Lower lobe of right lung (tissue), 2 donors: ENCODE results near the gene RPS27. TPM values are rescaled to one million over a fixed set of nuclear protein-coding genes. Genes with fewer than 3 reads are reported as not detected.

Source experiments
- ATAC-seq, 2 donors: fragments of 200-7000 bp; cut with Tn5 transposase; one replicate each; pipeline ENCODE4 v1.9.1; 2020 to 2022; ENCODE audit warnings: mild to moderate bottlenecking in 2 of 2, moderate library complexity in 2 of 2
- DNase-seq: peaks from one replicate; pipeline ENCODE4 v3.0.0-alpha.2; 2020
- H3K27ac ChIP-seq: fragments of 200-600 bp; one replicate; pipeline ENCODE4 v1.8.0; 2022
- H3K27me3 ChIP-seq: fragments of 200-600 bp; one replicate; pipeline ENCODE4 v1.8.0; 2022; ENCODE audit warnings: low read depth
- H3K36me3 ChIP-seq: fragments of 200-600 bp; one replicate; pipeline ENCODE4 v1.8.0; 2022; ENCODE audit warnings: mild to moderate bottlenecking
- H3K4me1 ChIP-seq: fragments of 200-600 bp; one replicate; pipeline ENCODE4 v1.8.0; 2022
- H3K4me3 ChIP-seq: fragments of 200-600 bp; one replicate; pipeline ENCODE4 v1.8.0; 2022; ENCODE audit warnings: mild to moderate bottlenecking
- H3K9me3 ChIP-seq: fragments of 200-600 bp; one replicate; pipeline ENCODE4 v1.8.0; 2022
- intact Hi-C: fragments of 100-400 bp; cut with DNase I; formaldehyde crosslinking; loops from one replicate; pipeline ENCODE4 v1.11.0; 2022
- total RNA-seq: library from RNA; stranded (reverse); fragmentation: NEBNext Ultra II Directional; extraction: Animal tissue kit (Norgen Biotek cat#: 25700); gene quantifications from one replicate; pipeline ENCODE4 v1.2.1, GENCODE V29; 2021
- TF ChIP-seq, protein P1 (sequence below): fragments of 200-600 bp; IDR thresholded peaks from one replicate; pipeline ENCODE4 v1.8.0; 2022; ENCODE audit warnings: antibody characterized with exemption, mild to moderate bottlenecking
- donor health status: DM: no; HTN: yes; CAD: no; lungs with severe emphysema.

RPS27 gene
- total RNA-seq, 1 donor from 2014 or later = 1,826 TPM

DNA sequence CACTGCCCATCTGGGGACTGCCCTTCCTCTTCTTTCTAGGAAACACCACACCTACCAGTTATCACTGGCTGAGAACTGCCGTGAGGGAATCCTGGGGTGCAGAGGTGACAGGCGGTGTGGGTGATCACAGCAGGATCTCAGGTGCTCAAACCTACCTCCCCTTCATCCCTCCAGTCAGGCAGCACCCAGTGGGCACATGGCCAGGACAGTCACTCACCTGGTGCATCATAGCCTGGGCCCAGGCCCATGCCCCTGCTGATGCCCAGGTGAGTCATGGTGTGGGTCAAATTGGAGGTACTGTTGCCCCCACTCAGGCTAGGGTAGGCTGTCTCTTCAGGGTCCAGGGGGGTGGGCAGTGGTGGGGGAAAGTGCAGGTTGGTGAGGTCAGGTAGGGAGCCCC, 38.8 kb upstream of the RPS27 start:
- no peak for DNase-seq
- TF ChIP-seq, protein P1, sequence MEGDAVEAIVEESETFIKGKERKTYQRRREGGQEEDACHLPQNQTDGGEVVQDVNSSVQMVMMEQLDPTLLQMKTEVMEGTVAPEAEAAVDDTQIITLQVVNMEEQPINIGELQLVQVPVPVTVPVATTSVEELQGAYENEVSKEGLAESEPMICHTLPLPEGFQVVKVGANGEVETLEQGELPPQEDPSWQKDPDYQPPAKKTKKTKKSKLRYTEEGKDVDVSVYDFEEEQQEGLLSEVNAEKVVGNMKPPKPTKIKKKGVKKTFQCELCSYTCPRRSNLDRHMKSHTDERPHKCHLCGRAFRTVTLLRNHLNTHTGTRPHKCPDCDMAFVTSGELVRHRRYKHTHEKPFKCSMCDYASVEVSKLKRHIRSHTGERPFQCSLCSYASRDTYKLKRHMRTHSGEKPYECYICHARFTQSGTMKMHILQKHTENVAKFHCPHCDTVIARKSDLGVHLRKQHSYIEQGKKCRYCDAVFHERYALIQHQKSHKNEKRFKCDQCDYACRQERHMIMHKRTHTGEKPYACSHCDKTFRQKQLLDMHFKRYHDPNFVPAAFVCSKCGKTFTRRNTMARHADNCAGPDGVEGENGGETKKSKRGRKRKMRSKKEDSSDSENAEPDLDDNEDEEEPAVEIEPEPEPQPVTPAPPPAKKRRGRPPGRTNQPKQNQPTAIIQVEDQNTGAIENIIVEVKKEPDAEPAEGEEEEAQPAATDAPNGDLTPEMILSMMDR = no peak
- H3K27ac ChIP-seq = no peak overlapping the region
- H3K36me3 ChIP-seq = peaks cover 77% of the 10 kb centered on the region
- no peaks in the 10 kb centered on the region for H3K9me3 ChIP-seq
- H3K4me1 ChIP-seq = peaks cover 25% of the 10 kb centered on the region
- no peak for ATAC-seq
- no peaks in the 10 kb centered on the region for H3K27me3 ChIP-seq
- H3K4me3 ChIP-seq = no peak overlapping the region
- intact Hi-C loops = no loop called here

DNA sequence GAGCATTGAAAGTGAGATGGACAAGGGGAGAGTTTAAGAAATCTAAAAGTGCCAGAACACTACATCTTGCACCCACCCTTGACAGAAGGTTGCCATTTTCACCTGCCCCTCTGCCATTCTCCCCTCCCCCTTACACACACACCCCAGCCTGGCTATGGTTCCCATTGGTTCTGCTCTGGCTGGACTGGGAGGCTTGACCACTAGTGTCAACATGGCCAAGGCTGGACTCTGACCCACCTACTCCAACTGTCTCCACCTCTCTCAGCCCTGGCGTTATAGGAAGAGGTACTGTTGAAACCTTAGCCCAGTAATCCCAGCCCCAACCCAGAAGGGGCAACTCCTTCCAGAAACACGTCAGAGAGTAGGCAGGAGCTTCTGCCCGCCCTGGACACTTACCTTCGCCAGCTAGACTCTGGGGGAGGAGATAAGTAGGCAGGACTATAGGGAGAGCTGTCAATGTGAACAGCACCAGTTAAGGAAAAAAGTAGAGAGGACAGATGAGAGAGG, 36.6 kb upstream of the RPS27 start:
- peaks cover 60% of the 10 kb centered on the region for H3K36me3 ChIP-seq
- intact Hi-C loops = no loop called here

DNA sequence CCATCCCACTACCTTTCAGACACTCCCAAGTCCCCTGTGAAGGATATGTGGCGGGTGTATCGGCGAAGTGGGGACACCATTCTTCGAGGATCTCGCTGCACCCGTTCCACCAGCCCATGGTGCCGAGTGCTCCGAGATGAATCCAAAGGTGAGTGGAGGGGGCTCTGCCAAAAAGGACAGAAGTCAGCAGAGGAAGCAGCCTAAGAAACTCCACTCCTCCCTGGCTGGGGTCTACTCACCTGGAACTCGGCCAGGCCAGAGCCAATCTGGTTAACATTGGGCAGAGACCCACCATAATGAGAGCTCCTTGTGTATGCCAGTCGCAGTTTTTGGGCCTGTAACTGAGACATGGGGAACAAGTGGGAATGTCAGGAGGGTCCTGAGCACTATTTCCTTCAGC, 35.7 kb upstream of the RPS27 start:
- peaks cover 58% of the 10 kb centered on the region for H3K36me3 ChIP-seq
- TF ChIP-seq, protein P1 = no peak
- H3K27me3 ChIP-seq = no peaks in the 10 kb centered on the region
- no peak overlapping the region for H3K27ac ChIP-seq
- intact Hi-C loops = no loop called here
- no peak for DNase-seq
- no peaks in the 10 kb centered on the region for H3K9me3 ChIP-seq
- peaks cover 38% of the 10 kb centered on the region for H3K4me1 ChIP-seq
- no peak overlapping the region for H3K4me3 ChIP-seq
- no peak for ATAC-seq

More for the DNA sequence above, 36.6 kb upstream of the RPS27 start:
- no peak overlapping the region for H3K27ac ChIP-seq
- ATAC-seq (no peak), DNase-seq (no peak)
- TF ChIP-seq, protein P1 = no peak
- H3K4me3 ChIP-seq = no peak overlapping the region
- H3K4me1 ChIP-seq = peaks cover 29% of the 10 kb centered on the region
- H3K27me3 ChIP-seq = no peaks in the 10 kb centered on the region
- H3K9me3 ChIP-seq = no peaks in the 10 kb centered on the region

DNA sequence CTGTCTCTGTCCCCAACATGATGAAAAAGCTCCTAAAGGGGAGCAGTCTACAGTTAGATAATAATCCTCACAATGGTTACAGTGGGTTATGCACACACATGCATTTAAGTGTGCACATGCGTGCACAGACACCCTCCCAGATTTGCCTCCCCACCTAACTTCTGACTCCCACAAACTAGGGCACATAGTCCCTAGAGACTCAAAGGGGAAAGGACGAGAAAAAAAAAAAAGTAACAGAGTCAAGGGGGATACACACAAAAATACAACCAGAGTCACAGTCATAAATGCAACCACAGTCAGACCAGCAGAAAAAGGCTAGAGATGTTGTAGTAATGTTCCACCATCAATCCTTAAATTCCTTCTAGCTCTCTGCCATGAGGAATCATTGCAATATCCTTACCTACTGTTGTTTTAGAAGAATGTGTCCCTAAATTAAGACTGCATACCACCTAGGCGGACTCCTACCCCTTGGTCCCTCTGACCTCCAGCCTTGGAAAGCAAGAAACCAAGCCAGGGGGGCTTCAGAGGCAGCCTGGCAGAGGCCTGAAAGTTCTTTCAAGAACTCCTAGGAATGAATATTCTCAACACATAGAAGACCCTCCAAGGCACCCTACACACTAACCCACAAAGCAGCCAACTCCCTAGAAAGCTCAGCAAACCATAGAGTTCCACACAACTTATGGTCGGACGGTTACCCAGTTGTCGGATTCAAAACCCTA, 33.4 kb upstream of the RPS27 start:
- Histone ChIP-seq H3K4me3 (peak overlapping the region; percentile 95), H3K9me3 (no peaks in the 10 kb centered on the region), H3K4me1 (peaks cover 59% of the 10 kb centered on the region), H3K27ac (peak overlapping the region; percentile 92), H3K36me3 (peaks cover 56% of the 10 kb centered on the region), H3K27me3 (no peaks in the 10 kb centered on the region)
- intact Hi-C loops = no loop called here
- no peak for DNase-seq
- ATAC-seq = no peak
- TF ChIP-seq, protein P1 = no peak

DNA sequence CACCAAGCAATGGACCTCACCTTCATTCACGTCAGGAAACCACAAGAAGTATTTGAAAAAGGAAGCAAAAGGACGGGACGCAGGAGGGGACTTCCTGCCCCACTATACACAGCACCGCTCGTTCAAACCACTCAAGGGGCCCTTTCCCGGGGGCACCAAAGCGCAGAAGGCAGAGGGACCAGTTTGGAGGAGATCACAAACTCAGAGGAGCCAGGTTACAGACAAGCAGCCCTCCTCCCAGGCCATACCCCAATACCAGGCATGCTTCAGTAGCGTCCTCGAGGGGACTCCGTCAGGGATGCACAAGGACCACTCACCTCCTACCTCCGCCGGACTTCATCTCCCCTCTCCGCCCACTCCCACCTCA, 32.8 kb upstream of the RPS27 start:
- peaks cover 50% of the 10 kb centered on the region for H3K36me3 ChIP-seq
- H3K4me3 ChIP-seq = peak overlapping the region; percentile 95
- no peaks in the 10 kb centered on the region for H3K27me3 ChIP-seq
- intact Hi-C loops = no loop called here
- peaks cover 65% of the 10 kb centered on the region for H3K4me1 ChIP-seq
- ATAC-seq (peak; percentile 3 to 8), DNase-seq (no peak)
- H3K9me3 ChIP-seq = no peaks in the 10 kb centered on the region
- TF ChIP-seq, protein P1 = no peak
- H3K27ac ChIP-seq = peak overlapping the region; percentile 92
